Measurements from ENCODE around the gene SUPT4H1.

- no peak for TF ChIP-seq CTCF (optimal IDR thresholded peaks at IDR 0.05 in 1 of 3, IDR thresholded peaks at IDR 0.05 in 1 of 3, conservative IDR thresholded peaks at IDR 0.05 in 1 of 3; ENCODE audit: extremely low read depth in 1 of 3, insufficient read depth in 2 of 3, low read length in 3 of 3)
- no peak for TF ChIP-seq EZH2 (IDR thresholded peaks at IDR 0.05; ENCODE audit: low read length)
Observed at GRCh38 chr17:58335061-58335731, 16.8 kb downstream of the SUPT4H1 start.
